ENCODE results near the gene MPHOSPH6. TPM values are rescaled to one million over a fixed set of nuclear protein-coding genes. Genes with fewer than 3 reads are reported as not detected.

MPHOSPH6 gene
- total and polyA plus RNA-seq, 2 of the 4 experiments (the other 2 are of a cell fraction): 5.4 to 15.5 TPM

- no peak for TF ChIP-seq NFE2L2 (IDR thresholded peaks at IDR 0.05; ENCODE audit: low read depth, low read length)
Observed at GRCh38 chr16:82136956-82137821, 32.8 kb downstream of the MPHOSPH6 start (continued).

GRCh38 chr16:82135844-82136243, 34.2 kb downstream of the MPHOSPH6 start:
- no peak overlapping the region for H3K4me3 ChIP-seq (ENCODE audit: insufficient read depth, low read depth, low read length)
- no peak overlapping the region for H3K56ac ChIP-seq (ENCODE audit: extremely low read depth, insufficient read depth, low read length)
- H2AFZ ChIP-seq (replicated peaks; ENCODE audit: low read length, poor library complexity): no peak overlapping the region
- no peak for ATAC-seq (ENCODE audit: low read depth)
- peaks cover 18% of the 10 kb centered on the region for H3K36me3 ChIP-seq (ENCODE audit: control insufficient read depth, insufficient read depth, low read length)
- H2AK5ac ChIP-seq (ENCODE audit: low read depth, low read length): no peak overlapping the region
- no peak overlapping the region for H4K5ac ChIP-seq (ENCODE audit: low read depth, low read length)
- H3K18ac ChIP-seq (ENCODE audit: low read depth, low read length): no peak overlapping the region
- H2BK120ac ChIP-seq (ENCODE audit: low read depth, low read length): no peak overlapping the region
- no peak overlapping the region for H2AK9ac ChIP-seq (replicated peaks; ENCODE audit: low read depth, low read length, poor library complexity)
- no peak for DNase-seq
- dilution Hi-C loops (cut with HindIII; ENCODE audit: low sequenced_read_pairs, unreplicated experiment): no loop called here
- peaks cover 1% of the 10 kb centered on the region; the same call in 1 of the 2 replicates for H3K4me1 ChIP-seq (ENCODE audit: control insufficient read depth, insufficient read depth, low read length)
- H3K4me2 ChIP-seq (ENCODE audit: low read depth, low read length): no peak overlapping the region
- H2BK20ac ChIP-seq (ENCODE audit: low read depth, low read length): no peak overlapping the region
- CTCF ChIA-PET: no interaction called here
- H3K14ac ChIP-seq (replicated peaks; ENCODE audit: low read depth, low read length): no peak overlapping the region
- H4K91ac ChIP-seq (ENCODE audit: insufficient read depth, low read depth, low read length): no peak overlapping the region
- no peaks in the 10 kb centered on the region for H3K9me1 ChIP-seq (ENCODE audit: insufficient read depth, low read length)
- 89% methylated on average over 5 of the region's 8 CpGs; no CpG with 5 or more reads in 1 of the 2 experiments for WGBS, 2 experiments (ENCODE audit: extremely low coverage in 2 of 2, insufficient read length in 1 of 2)
- H2BK5ac ChIP-seq (ENCODE audit: low read depth, low read length, poor library complexity, severe bottlenecking): no peak overlapping the region
- no peak overlapping the region for H4K8ac ChIP-seq (ENCODE audit: low read depth in 2 of 2, low read length in 2 of 2)
- BruUV-seq (replicated peaks): no TSS peak
- H3K23ac ChIP-seq (ENCODE audit: low read depth, low read length): no peak overlapping the region
- intact Hi-C loops (cut with micrococcal nuclease): no loop called here
- in situ Hi-C loops (cut with MboI; ENCODE audit: low sequenced_read_pairs): no loop called here
- H3K79me1 ChIP-seq (ENCODE audit: low read depth in 1 of 2, low read length in 2 of 2): no peaks in the 10 kb centered on the region
- H3K4ac ChIP-seq (ENCODE audit: low read depth, low read length): no peak overlapping the region
- POLR2A ChIA-PET (ENCODE audit: unreplicated experiment): no interaction called here
- H3K9me3 ChIP-seq (ENCODE audit: control insufficient read depth, insufficient read depth, low read length): no peaks in the 10 kb centered on the region
- no peak overlapping the region for H3K27ac ChIP-seq (ENCODE audit: insufficient read depth, low read length)
- no peaks in the 10 kb centered on the region for H4K20me1 ChIP-seq (ENCODE audit: insufficient read depth, low read length)
- no peaks in the 10 kb centered on the region for H3K27me3 ChIP-seq (ENCODE audit: control insufficient read depth, insufficient read depth, low read length)
- no peak overlapping the region for H3K9ac ChIP-seq (ENCODE audit: low read depth, low read length)
- H2BK15ac ChIP-seq (ENCODE audit: low read depth, low read length): no peak overlapping the region
- no peak for TF ChIP-seq MAZ (IDR thresholded peaks at IDR 0.05; ENCODE audit: borderline replicate concordance, low read depth, low read length)
- TF ChIP-seq USF2 (IDR thresholded peaks at IDR 0.05; ENCODE audit: low read depth, low read length): no peak
- TF ChIP-seq SMC3 (IDR thresholded peaks at IDR 0.05; ENCODE audit: low read depth, low read length): no peak
- TF ChIP-seq FOS (IDR thresholded peaks at IDR 0.05; ENCODE audit: low read depth, low read length): no peak
- no peak for TF ChIP-seq ELK1 (IDR thresholded peaks at IDR 0.05; ENCODE audit: borderline replicate concordance, low read depth, low read length)
- no peak for TF ChIP-seq MAFK (IDR thresholded peaks at IDR 0.05; ENCODE audit: low read depth, low read length)
- TF ChIP-seq CHD1 (IDR thresholded peaks at IDR 0.05; ENCODE audit: low read depth, low read length): no peak
- no peak for TF ChIP-seq RFX5 (IDR thresholded peaks at IDR 0.05; ENCODE audit: low read depth, low read length)
- TF ChIP-seq CTCF (conservative IDR thresholded peaks at IDR 0.05; ENCODE audit: low read depth, low read length): no peak
- TF ChIP-seq MXI1 (IDR thresholded peaks at IDR 0.05; ENCODE audit: borderline replicate concordance, low read depth, low read length): no peak
- TF ChIP-seq RCOR1 (IDR thresholded peaks at IDR 0.05; ENCODE audit: insufficient replicate concordance, low read length): no peak

Data from IMR-90 (cell line).